HG03060 (cell line): ENCODE results near the gene PIKFYVE.
"Not testable (repeated sequence)": the region's sequence is repeated elsewhere in the genome, so short reads cannot be mapped to it uniquely, and the experiment has no call there.

Experiments
- ATAC-seq: cut with Tn5 transposase; IDR thresholded peaks from one replicate; pipeline ENCODE4 v1.9.1; 2021; ENCODE audit warnings: low read depth, moderate number of reproducible peaks; ENCODE audit not compliant: unreplicated experiment

Gene PIKFYVE

DNA sequence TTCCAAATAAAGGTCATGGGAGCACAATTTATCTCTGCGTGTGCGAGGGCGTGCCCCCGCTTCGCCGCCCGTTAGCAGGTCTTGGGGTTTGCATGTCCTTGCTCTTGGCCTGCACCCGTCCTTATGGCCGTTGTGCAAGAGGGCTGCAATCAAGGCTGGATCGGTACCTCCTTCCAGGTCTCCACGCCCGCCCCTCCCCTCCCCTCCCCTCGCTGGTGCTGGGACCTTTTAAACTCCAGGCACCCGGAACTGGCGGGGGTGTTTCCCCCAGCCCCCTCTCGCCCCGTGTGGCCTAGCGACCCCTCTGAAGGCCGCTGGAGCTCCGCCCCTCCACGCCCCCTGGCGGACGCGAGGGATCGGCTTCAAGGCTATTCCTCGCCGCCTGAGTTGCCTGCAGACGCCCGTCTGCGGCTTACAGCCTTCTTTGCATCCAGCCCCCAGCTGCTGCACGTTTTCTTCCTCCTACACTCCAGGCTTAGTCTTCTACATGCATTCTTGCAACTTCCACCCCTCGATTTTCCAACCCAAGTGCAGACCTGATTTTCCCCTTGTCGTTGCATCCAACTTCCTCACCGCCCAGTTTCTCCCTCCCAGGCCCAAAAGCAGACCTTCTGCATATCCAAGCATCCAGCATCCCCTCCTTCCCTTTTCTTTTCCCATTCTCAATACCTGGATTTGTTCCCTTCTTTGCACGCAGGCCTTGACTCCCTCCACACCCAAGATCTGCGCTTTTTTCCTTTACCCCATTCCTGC is 11.8 kb upstream of the PIKFYVE start:
- peak; percentile 41 for ATAC-seq

- ATAC-seq = peak; percentile 61
Observed at GRCh38 chr2:208254871-208255556, 11.0 kb upstream of the PIKFYVE start, which contains the start of gene IDH1. Gene IDH1, minus strand, starts transcription at chr2:208255071. Its CDS starts 3,520 bp downstream, at chr2:208251551.

DNA sequence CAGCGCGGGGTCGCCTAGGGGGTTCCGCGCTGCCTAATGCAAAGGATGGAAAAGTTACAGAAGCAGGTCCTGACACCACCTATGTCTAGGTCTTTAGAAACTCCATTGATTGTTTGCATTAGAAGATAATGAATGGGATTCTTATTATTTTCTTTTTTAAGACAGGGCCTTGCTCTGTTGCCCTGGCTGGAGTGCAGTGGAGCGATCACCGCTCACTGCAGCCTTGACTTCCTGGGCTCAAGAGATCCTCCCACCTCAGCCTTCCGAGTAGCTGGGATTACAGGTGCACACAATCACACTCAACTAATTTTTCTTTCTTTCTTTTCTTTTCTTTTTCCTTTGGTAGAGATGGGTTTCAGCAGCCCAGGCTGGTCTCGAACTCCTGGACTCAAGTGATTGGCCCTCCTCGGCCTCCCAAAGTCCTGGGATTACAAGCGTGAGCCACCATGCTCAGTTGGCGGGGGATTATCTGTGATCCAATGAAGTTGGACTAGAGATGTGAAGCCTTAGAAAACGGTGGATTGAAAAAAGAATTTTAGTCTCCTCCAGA is 10.4 kb upstream of the PIKFYVE start:
- peak; percentile 18 for ATAC-seq

GRCh38 chr2:208256192-208256782 is 9.8 kb upstream of the PIKFYVE start:
- ATAC-seq = no peak

GRCh38 chr2:208256849-208257813 is 8.9 kb upstream of the PIKFYVE start:
- not testable (repeated sequence) for ATAC-seq

GRCh38 chr2:208265371-208265800 is 669 bp upstream of the PIKFYVE start:
- ATAC-seq = peak; percentile 29

DNA sequence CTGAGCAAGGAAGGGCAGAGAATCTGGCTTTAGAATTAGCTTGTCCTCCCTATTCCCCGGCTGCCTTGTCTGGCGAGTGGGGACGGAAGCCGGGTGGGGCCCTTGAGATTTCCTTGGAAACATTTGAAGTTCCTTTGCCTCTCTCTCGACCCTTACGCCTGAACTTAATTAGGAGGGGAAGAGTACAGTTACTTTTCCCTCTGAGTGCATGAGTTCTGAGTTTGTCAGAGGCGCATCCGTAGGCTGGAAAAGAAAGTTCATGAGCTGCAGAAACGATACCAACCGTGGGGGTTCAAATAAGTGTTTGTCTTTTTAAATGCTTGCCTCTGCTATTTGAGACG is 468 bp downstream of the PIKFYVE start:
- ATAC-seq = no peak

GRCh38 chr2:208266936-208267335 is 881 bp downstream of the PIKFYVE start:
- no peak for ATAC-seq

DNA sequence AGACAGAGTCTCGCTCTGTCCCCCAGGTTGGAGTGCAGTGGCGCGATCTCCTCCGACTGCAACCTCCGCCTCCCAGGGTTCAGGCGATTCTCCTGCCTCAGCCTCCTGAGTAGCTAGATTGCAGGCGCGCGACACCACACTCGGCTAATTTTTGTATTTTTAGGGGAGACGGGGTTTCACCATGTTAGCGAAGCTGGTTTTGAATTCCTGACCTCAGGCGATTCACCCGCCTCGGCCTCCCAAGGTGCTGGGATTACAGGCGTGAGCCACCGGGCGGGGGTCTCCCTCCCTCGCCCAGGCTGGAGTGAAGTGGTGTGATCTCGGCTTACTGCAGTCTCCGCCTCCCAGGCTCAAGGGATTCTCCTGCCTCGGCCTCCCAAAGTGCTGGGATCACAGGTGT is 1.5 kb downstream of the PIKFYVE start:
- ATAC-seq = not testable (repeated sequence)

DNA sequence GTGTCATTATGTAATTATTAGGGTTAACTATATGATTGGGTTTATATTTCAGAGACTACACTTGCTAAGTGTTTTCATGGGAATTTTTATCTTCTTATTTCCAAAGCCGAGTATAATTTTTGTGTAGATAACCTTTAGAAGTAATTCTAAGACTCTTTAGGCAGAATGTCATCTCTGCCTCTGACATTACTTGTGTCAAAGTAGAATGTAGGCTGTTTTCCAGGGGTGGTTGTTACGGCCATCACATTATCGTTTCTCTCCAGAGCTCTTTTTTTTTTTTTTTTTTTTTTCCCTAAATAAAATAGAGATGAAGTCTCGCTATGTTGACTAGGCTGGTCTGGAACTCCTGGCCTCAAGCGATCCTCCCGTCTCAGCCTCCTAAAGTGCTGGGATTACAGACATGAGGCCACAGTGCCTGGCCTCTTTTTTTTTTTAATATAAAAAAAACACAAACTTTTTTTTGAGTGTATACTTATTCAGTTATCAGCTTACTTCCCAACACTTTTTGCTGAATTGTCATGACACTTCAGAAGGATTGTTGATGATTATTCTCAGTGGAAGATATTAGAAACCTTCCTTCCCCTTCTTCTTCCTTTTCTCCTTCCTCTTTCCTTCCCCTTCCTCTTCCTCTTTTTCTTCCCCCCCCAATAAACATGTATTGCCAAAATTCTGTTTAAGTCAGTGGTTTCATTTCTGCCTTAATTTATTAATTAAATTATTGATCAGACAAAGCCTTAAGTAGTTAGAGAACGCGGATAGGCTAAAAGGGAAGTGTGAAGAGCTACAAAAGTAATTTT is 2.3 kb downstream of the PIKFYVE start:
- no peak for ATAC-seq

DNA sequence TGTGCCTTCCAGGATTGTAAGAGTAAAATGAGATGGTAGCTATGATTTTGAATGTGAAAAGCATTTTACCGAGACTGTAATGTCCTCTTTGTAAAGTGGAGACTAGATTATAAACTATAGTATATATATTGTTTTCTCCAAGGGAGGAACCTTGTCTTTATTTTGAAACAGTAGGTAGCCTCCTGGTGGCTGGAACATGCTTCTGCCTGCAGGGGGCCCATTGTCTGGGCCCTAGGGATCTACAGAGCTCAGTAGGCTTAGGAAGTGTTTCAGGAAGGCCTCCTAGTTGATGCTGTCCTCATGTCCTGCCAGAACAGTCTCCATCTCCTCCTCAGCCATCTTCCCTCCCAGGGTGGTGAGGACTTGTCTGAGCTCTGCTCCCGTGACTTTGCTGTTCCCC is 3.0 kb downstream of the PIKFYVE start:
- no peak for ATAC-seq

DNA sequence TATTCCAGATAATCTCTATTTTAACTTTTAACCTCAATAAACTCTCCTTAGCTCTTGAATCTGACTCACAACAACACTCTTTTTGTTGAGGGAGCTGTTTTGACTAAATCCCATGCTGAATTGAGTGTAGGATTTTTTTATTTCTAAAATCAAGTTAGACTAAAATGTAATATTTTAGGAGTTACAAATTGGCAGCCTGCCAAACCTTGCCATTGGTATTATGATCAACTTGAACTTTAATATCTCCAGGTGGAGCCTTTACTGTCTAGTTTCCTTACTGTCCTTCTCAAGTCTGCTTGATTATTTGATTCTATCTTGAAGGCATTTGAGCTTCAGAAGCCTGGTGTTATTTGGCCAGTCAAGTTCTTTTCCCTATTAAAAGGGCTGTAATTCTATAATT is 8.7 kb downstream of the PIKFYVE start:
- ATAC-seq = no peak

DNA sequence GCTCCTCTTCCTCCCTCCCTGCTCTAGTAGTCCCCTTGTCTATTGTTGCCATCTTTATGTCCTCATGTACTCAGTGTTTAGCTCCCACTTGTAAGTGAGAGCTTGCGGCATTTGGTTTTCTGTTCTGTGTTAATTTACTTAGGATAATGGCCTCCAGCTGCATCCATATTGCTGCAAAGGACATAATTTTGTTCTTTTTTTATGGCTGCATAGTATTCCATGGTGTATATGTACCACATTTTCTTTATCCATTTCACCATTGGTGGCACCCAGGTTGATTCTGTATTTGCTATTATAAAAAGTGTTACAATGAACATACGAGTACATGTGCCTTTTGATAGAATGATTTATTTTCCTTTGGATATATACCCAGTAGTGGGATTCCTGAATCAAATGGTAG is 12.5 kb downstream of the PIKFYVE start:
- no peak for ATAC-seq

DNA sequence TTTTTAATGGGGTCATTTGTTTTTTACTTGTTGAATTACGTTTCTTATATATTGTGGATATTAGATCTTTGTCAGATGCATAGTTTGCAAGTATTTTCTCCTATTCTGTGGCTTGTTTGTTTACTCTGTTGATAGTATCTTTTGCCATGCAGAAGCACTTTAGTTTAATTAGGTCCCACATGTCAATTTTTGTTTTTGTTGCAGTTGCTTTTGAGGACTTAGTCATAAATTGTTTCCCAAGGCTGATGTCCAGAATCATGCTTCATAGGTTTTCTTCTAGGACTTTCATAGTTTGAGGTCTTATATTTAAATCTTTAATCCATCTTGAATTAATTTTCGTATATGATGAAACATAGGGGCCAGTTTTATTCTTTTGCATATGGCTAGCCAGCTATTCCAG is 13.2 kb downstream of the PIKFYVE start:
- ATAC-seq = no peak

GRCh38 chr2:208280234-208280633 is 14.2 kb downstream of the PIKFYVE start:
- no peak for ATAC-seq

- no peak for ATAC-seq
Observed at GRCh38 chr2:208280933-208281332, 14.9 kb downstream of the PIKFYVE start.

GRCh38 chr2:208285853-208286252 is 19.8 kb downstream of the PIKFYVE start:
- ATAC-seq = no peak

- no peak for ATAC-seq
Observed at GRCh38 chr2:208294482-208295024, 28.5 kb downstream of the PIKFYVE start.

GRCh38 chr2:208295834-208296233 is 29.8 kb downstream of the PIKFYVE start:
- no peak for ATAC-seq
